H1 (cell line): ENCODE results near the gene STEAP3. TPM values are rescaled to one million over a fixed set of nuclear protein-coding genes. Genes with fewer than 3 reads are reported as not detected.
A peak's percentile ranks its signal among the peaks of the same experiment; 100 is the strongest.

Experiments
- CTCF ChIA-PET: fragments of 300-600 bp; sonication (Branson Sonifier 250); formaldehyde crosslinking; loops from one replicate; lab custom pipeline; 2021; ENCODE audit not compliant: partially characterized antibody; lab: Charles Lee
- POLR2A ChIA-PET: fragments of 300-600 bp; sonication (Branson Sonifier 250); formaldehyde crosslinking; loops from one replicate; lab custom pipeline; 2021; ENCODE audit warnings: inconsistent platforms; ENCODE audit not compliant: partially characterized antibody; lab: Charles Lee
- DNase-seq, 2 experiments: peaks; one replicate each; pipeline versions ENCODE4 v3.0.0 to v3.0.0-alpha.2; 2010 to 2022; ENCODE audit warnings: low spot score in 2 of 2, low read depth in 1 of 2, mixed read lengths in 1 of 2
- FAIRE-seq: peaks from 2 replicates; lab custom pipeline; 2011; peaks lifted over from hg19 to GRCh38; lab: Jason Lieb, UNC
- H2AFZ ChIP-seq: 2 replicates; pipeline ENCODE4 v1.8.1; 2012; ENCODE audit warnings: low read length, inconsistent platforms
- H2AK5ac ChIP-seq: 2 replicates; pipeline ENCODE4 v1.6.1; 2013; ENCODE audit warnings: low read depth, low read length
- H2BK120ac ChIP-seq: replicated peaks from 2 replicates; pipeline ENCODE3; 2013; ENCODE audit warnings: low read depth, low read length, inconsistent platforms
- H2BK12ac ChIP-seq: 2 replicates; pipeline ENCODE4 v1.6.1; 2013; ENCODE audit warnings: low read depth, low read length
- H2BK15ac ChIP-seq: 2 replicates; pipeline ENCODE4 v1.6.1; 2013; ENCODE audit warnings: low read length
- H2BK20ac ChIP-seq: 2 replicates; pipeline ENCODE4 v1.6.1; 2013; ENCODE audit warnings: low read length
- H2BK5ac ChIP-seq: 2 replicates; pipeline ENCODE4 v1.6.1; 2013; ENCODE audit warnings: low read depth, low read length
- H3K14ac ChIP-seq: 2 replicates; pipeline ENCODE4 v1.6.1; 2013; ENCODE audit warnings: inconsistent platforms; ENCODE audit not compliant: insufficient read length
- H3K18ac ChIP-seq: 2 replicates; pipeline ENCODE4 v1.6.1; 2013; ENCODE audit warnings: low read length; ENCODE audit errors: extremely low read depth
- H3K23ac ChIP-seq: 2 replicates; pipeline ENCODE4 v1.6.1; 2013; ENCODE audit warnings: inconsistent platforms; ENCODE audit not compliant: insufficient read length
- H3K23me2 ChIP-seq: 2 replicates; pipeline ENCODE4 v1.6.1; 2013; ENCODE audit warnings: low read depth, low read length
- H3K27ac ChIP-seq: 2 replicates; pipeline ENCODE4 v1.6.1; 2011; ENCODE audit warnings: low read depth, low read length, inconsistent platforms
- H3K27me3 ChIP-seq, 4 experiments: replicated peaks in 1 of 4; 1 replicate in 1 of 4; 2 replicates in 3 of 4; pipeline versions ENCODE4 v1.6.1 to v1.8.1; 2011 to 2013; ENCODE audit warnings: low read length in 3 of 4, mild to moderate bottlenecking in 3 of 4, inconsistent platforms in 2 of 4, mixed read lengths in 2 of 4, moderate library complexity in 1 of 4; ENCODE audit not compliant: control insufficient read depth in 3 of 4, insufficient read depth in 3 of 4; ENCODE audit errors: extremely low read depth in 1 of 4
- H3K36me3 ChIP-seq, 4 experiments: 2 replicates each; pipeline versions ENCODE4 v1.6.1 to v1.8.1; 2011 to 2013; ENCODE audit warnings: mild to moderate bottlenecking in 4 of 4, low read length in 3 of 4, moderate library complexity in 2 of 4, control low read depth in 1 of 4, inconsistent platforms in 1 of 4; ENCODE audit not compliant: insufficient read depth in 4 of 4, control insufficient read depth in 2 of 4
- H3K4ac ChIP-seq: replicated peaks from 2 replicates; pipeline ENCODE3; 2013; ENCODE audit warnings: low read length, low read depth, mixed read lengths, inconsistent platforms; ENCODE audit not compliant: insufficient read length
- H3K4me1 ChIP-seq, 4 experiments: replicated peaks in 1 of 4; 1 replicate in 1 of 4; 2 replicates in 3 of 4; pipeline versions ENCODE4 v1.6.1 to v1.8.1; 2011 to 2013; ENCODE audit warnings: low read length in 3 of 4, inconsistent platforms in 2 of 4, mixed read lengths in 1 of 4; ENCODE audit not compliant: insufficient read depth in 4 of 4, control insufficient read depth in 3 of 4
- H3K4me2 ChIP-seq, 2 experiments: 2 replicates each; pipeline versions ENCODE4 v1.6.1 to v1.8.1; 2011 to 2013; ENCODE audit warnings: low read depth in 2 of 2, low read length in 2 of 2, control low read depth in 1 of 2, inconsistent platforms in 1 of 2, mild to moderate bottlenecking in 1 of 2; ENCODE audit not compliant: insufficient read depth in 1 of 2
- H3K4me3 ChIP-seq, 4 experiments: fragments of 200-600, 300-600 bp in 1 of 4; sonication (generic), shearing (Covaris generic), sonication (Bioruptor Twin) in 1 of 4; 2 replicates each; pipeline versions ENCODE4 v1.5.1 to v1.8.1; 2011 to 2016; ENCODE audit warnings: low read length in 4 of 4, low read depth in 3 of 4, control low read depth in 2 of 4, inconsistent platforms in 2 of 4, mild to moderate bottlenecking in 2 of 4, mixed read lengths in 1 of 4, moderate library complexity in 1 of 4; ENCODE audit not compliant: insufficient read depth in 2 of 4; ENCODE audit errors: extremely low read depth in 1 of 4
- H3K56ac ChIP-seq: replicated peaks from 2 replicates; pipeline ENCODE3; 2013; ENCODE audit warnings: low read depth, mild to moderate bottlenecking, mixed read lengths, low read length, inconsistent platforms; ENCODE audit not compliant: insufficient read length
- H3K79me1 ChIP-seq: 2 replicates; pipeline ENCODE4 v1.6.1; 2013; ENCODE audit warnings: low read depth, low read length, control low read depth
- H3K79me2 ChIP-seq, 2 experiments: 2 replicates each; pipeline versions ENCODE4 v1.6.1 to v1.8.1; 2012 to 2013; ENCODE audit warnings: low read length in 2 of 2, mild to moderate bottlenecking in 2 of 2, inconsistent platforms in 1 of 2; ENCODE audit not compliant: insufficient read depth in 2 of 2, control insufficient read depth in 1 of 2
- H3K9ac ChIP-seq, 4 experiments: replicated peaks in 1 of 4; 1 replicate in 1 of 4; 2 replicates in 3 of 4; pipeline versions ENCODE4 v1.6.1 to v1.8.1; 2011 to 2013; ENCODE audit warnings: low read depth in 3 of 4, low read length in 3 of 4, control low read depth in 2 of 4, mild to moderate bottlenecking in 2 of 4, moderate library complexity in 2 of 4, inconsistent platforms in 1 of 4; ENCODE audit errors: extremely low read depth in 1 of 4
- H3K9me3 ChIP-seq, 2 experiments: 2 replicates each; pipeline versions ENCODE4 v1.6.1 to v1.8.1; 2012 to 2013; ENCODE audit warnings: mild to moderate bottlenecking in 2 of 2, moderate library complexity in 2 of 2, control low read depth in 1 of 2, inconsistent platforms in 1 of 2, low read depth in 1 of 2, low read length in 1 of 2, mixed read lengths in 1 of 2; ENCODE audit not compliant: insufficient read depth in 2 of 2
- H4K20me1 ChIP-seq, 2 experiments: replicated peaks in 1 of 2; 2 replicates each; pipeline versions ENCODE3 to v1.8.1; 2011 to 2013; ENCODE audit warnings: inconsistent platforms in 2 of 2, low read length in 2 of 2, mild to moderate bottlenecking in 1 of 2; ENCODE audit not compliant: insufficient read depth in 2 of 2, control insufficient read depth in 1 of 2
- H4K5ac ChIP-seq: 2 replicates; pipeline ENCODE4 v1.6.1; 2013; ENCODE audit warnings: low read length, low read depth, mixed read lengths, inconsistent platforms; ENCODE audit not compliant: insufficient read length
- H4K8ac ChIP-seq: 2 replicates; pipeline ENCODE4 v1.8.0; 2013; ENCODE audit warnings: mild to moderate bottlenecking, moderate library complexity, low read length, inconsistent platforms; ENCODE audit not compliant: insufficient read depth; ENCODE audit errors: extremely low read depth
- H4K91ac ChIP-seq: replicated peaks from 2 replicates; pipeline ENCODE3; 2013; ENCODE audit warnings: low read length, mixed read lengths, inconsistent platforms; ENCODE audit not compliant: insufficient read length
- CTCF ChIP-seq, 3 experiments: IDR thresholded peaks; 1 replicate in 2 of 3; 2 replicates in 1 of 3; pipeline versions ENCODE4 v1.5.1 to v1.6.1; 2011; ENCODE audit warnings: low read length in 3 of 3, mild to moderate bottlenecking in 3 of 3, inconsistent platforms in 2 of 3, low read depth in 1 of 3, moderate library complexity in 1 of 3; ENCODE audit not compliant: insufficient read depth in 1 of 3; ENCODE audit errors: control extremely low read depth in 1 of 3
- FOSL1 ChIP-seq: IDR thresholded peaks from 2 replicates; pipeline ENCODE4 v1.6.1; 2011; ENCODE audit warnings: mild to moderate bottlenecking, low read depth, low read length, moderate library complexity; ENCODE audit not compliant: insufficient read depth
- RBBP5 ChIP-seq: IDR thresholded peaks from 2 replicates; pipeline ENCODE4 v1.7.1; 2012; ENCODE audit warnings: low read depth, mild to moderate bottlenecking, inconsistent platforms, low read length, moderate library complexity, borderline replicate concordance
- TAF7 ChIP-seq: optimal IDR thresholded peaks from 2 replicates; pipeline ENCODE3; 2011; ENCODE audit warnings: low read depth, mild to moderate bottlenecking, inconsistent platforms, low read length, moderate library complexity, borderline replicate concordance
- whole genome bisulfite sequencing, 2 experiments: shearing (Covaris generic) in 1 of 2; methylation state at CpG; one replicate each; pipeline versions ENCODE4 v1.1.6 to v1.1.7; 2013 to 2015; ENCODE audit warnings: low lambda C conversion rate in 2 of 2, mixed read lengths in 2 of 2, inconsistent platforms in 1 of 2, low coverage in 1 of 2, missing lambda C conversion rate in 1 of 2; ENCODE audit not compliant: insufficient replicate concordance in 2 of 2, insufficient coverage in 1 of 2, insufficient read length in 1 of 2; ENCODE audit errors: extremely low coverage in 1 of 2, missing lambda C conversion rate in 1 of 2; 5-methylcytosine and 5-hydroxymethylcytosine counted together
- polyA plus RNA-seq, 7 experiments: library from polyadenylated mRNA; depleted of rRNA in 3 of 7; stranded (reverse) in 5 of 7; unstranded in 2 of 7; fragments of >200 nt in 5 of 7; fragments of 200-250 nt in 2 of 7; gene quantifications; 1 replicate in 5 of 7; 2 replicates in 1 of 7; 4 replicates in 1 of 7; pipeline versions ENCODE4 v1.2.1 to v1.2.3, GENCODE V29; 2011 to 2013; ENCODE audit warnings: missing spikeins in 2 of 7, mixed read lengths in 2 of 7
- total RNA-seq: library from RNA; stranded (reverse); fragmentation: NEBNext Ultra II Directional; extraction: Animal tissue kit (Norgen Biotek cat#: 25700); gene quantifications from 2 replicates; pipeline ENCODE4 v1.2.1, GENCODE V29; 2021

STEAP3 gene
- total and polyA plus RNA-seq, 2 of the 8 experiments (the other 6 are each of a cell fraction or from before 2014, with no cell fraction given) = 21.7 to 27.9 TPM

DNA sequence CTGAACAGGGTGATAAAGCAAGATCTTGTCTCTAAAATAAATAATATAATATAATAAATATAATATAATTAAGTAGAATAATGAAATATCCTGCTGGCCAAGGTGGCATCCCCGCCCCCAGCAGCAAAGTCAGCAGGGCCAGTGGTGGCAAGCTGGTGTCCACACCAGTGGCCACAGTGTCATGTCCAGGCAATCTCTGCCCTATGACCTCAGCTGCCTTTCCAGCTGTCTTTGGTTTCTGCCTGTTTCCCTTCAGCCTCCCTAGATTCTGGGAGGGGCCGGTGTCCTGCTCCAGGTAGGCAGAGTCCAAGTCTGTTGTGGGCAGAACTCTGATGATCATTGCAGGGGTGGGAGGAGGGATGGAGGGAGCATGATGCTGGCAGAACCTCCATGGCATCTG is 16.2 kb upstream of the STEAP3 start:
- FAIRE-seq = no peak
- POLR2A ChIA-PET = interaction anchor here (2.4 kb wide), 1 partner anchor 11 kb away, joined by 11 read pairs; no protein-coding TSS in a partner anchor

More for the DNA sequence above, 16.2 kb upstream of the STEAP3 start:
- H3K56ac ChIP-seq = no peak overlapping the region
- DNase-seq = no peak
- no peak overlapping the region for H3K27ac ChIP-seq
- H2BK12ac ChIP-seq = peak overlapping the region; percentile 29; the same call in 1 of the 2 replicates
- peaks cover 0 to 4% (median 0%) of the 10 kb centered on the region in 4 experiments; a peak in 2 of 7 replicates for H3K4me1 ChIP-seq
- no peak overlapping the region for H2AFZ ChIP-seq
- no peak overlapping the region for H3K4ac ChIP-seq
- H2BK5ac ChIP-seq = no peak overlapping the region
- H3K4me3 ChIP-seq = no peak overlapping the region
- no peak overlapping the region for H3K9ac ChIP-seq
- CTCF ChIA-PET = interaction anchor here (1.0 to 3.0 kb wide), 5 partner anchors 9 to 57 kb away, joined by 3 to 6 read pairs (median 4); no protein-coding TSS in a partner anchor
- no peaks in the 10 kb centered on the region for H3K36me3 ChIP-seq
- H2BK120ac ChIP-seq = no peak overlapping the region
- H3K23ac ChIP-seq = no peak overlapping the region
- TF ChIP-seq RBBP5 = no peak
- no peak for TF ChIP-seq FOSL1
- no peak for TF ChIP-seq CTCF (IDR thresholded peaks at IDR 0.05; ENCODE audit: control extremely low read depth in 1 of 3, insufficient read depth in 1 of 3, low read depth in 1 of 3, low read length in 3 of 3)
- no peak for TF ChIP-seq TAF7
- H4K8ac ChIP-seq = no peak overlapping the region
- no peak overlapping the region for H4K5ac ChIP-seq
- H2BK15ac ChIP-seq = 0 out of 2 replicates have a peak overlapping the region, but pooled peaks have one; percentile 31
- no peak overlapping the region for H2AK5ac ChIP-seq
- no peak overlapping the region for H3K18ac ChIP-seq
- no peak overlapping the region for H3K14ac ChIP-seq
- H3K4me2 ChIP-seq = no peak overlapping the region
- H4K20me1 ChIP-seq = no peaks in the 10 kb centered on the region
- H3K27me3 ChIP-seq = no peaks in the 10 kb centered on the region; a peak in 1 of 7 replicates
- no peaks in the 10 kb centered on the region for H3K79me2 ChIP-seq
- H3K23me2 ChIP-seq = no peaks in the 10 kb centered on the region; the same call in 1 of the 2 replicates
- 90% methylated on average over 2 of the region's 2 CpGs; no CpG with 5 or more reads in 1 of the 2 experiments for WGBS, 2 experiments
- no peaks in the 10 kb centered on the region for H3K79me1 ChIP-seq
- H3K9me3 ChIP-seq = no peaks in the 10 kb centered on the region
- H4K91ac ChIP-seq = no peak overlapping the region
- no peak overlapping the region for H2BK20ac ChIP-seq
